Neural crest cell (in vitro differentiated cells): ENCODE results near the gene PLD4. TPM values are rescaled to one million over a fixed set of nuclear protein-coding genes. Genes with fewer than 3 reads are reported as not detected.

Experiments
- DNase-seq: peaks from one replicate; pipeline ENCODE4 v3.0.0; 2021; ENCODE audit warnings: low read depth, mixed read lengths, low spot score
- H3K27ac Mint-ChIP-seq: one replicate; pipeline ENCODE4 v1.8.0; 2021; ENCODE audit warnings: mild to moderate bottlenecking, mixed read lengths; ENCODE audit not compliant: unreplicated experiment
- H3K27me3 Mint-ChIP-seq: 2 replicates; pipeline ENCODE4 v1.8.0; 2021; ENCODE audit warnings: low read depth, mild to moderate bottlenecking, mixed read lengths
- H3K36me3 Mint-ChIP-seq: 2 replicates; pipeline ENCODE4 v1.8.0; 2021; ENCODE audit warnings: low read depth, mild to moderate bottlenecking, mixed read lengths
- H3K4me1 Mint-ChIP-seq: 2 replicates; pipeline ENCODE4 v1.8.0; 2021; ENCODE audit warnings: mixed read lengths
- H3K4me3 Mint-ChIP-seq: one replicate; pipeline ENCODE4 v1.8.0; 2021; ENCODE audit warnings: mild to moderate bottlenecking, mixed read lengths
- H3K9me3 Mint-ChIP-seq: 2 replicates; pipeline ENCODE4 v1.8.0; 2021; ENCODE audit warnings: mixed read lengths
- total RNA-seq: library from RNA; stranded (reverse); gene quantifications from 2 replicates; pipeline ENCODE4 v1.2.1, GENCODE V29; 2021
- TF ChIP-seq, protein P1 (sequence below): fragments of 200-600 bp; sonication (generic); conservative IDR thresholded peaks from 2 replicates; pipeline ENCODE4 v1.5.0; 2021; ENCODE audit warnings: antibody characterized with exemption, mild to moderate bottlenecking

Gene PLD4
- total RNA-seq, 1 donor from 2014 or later = 0.02 TPM

DNA sequence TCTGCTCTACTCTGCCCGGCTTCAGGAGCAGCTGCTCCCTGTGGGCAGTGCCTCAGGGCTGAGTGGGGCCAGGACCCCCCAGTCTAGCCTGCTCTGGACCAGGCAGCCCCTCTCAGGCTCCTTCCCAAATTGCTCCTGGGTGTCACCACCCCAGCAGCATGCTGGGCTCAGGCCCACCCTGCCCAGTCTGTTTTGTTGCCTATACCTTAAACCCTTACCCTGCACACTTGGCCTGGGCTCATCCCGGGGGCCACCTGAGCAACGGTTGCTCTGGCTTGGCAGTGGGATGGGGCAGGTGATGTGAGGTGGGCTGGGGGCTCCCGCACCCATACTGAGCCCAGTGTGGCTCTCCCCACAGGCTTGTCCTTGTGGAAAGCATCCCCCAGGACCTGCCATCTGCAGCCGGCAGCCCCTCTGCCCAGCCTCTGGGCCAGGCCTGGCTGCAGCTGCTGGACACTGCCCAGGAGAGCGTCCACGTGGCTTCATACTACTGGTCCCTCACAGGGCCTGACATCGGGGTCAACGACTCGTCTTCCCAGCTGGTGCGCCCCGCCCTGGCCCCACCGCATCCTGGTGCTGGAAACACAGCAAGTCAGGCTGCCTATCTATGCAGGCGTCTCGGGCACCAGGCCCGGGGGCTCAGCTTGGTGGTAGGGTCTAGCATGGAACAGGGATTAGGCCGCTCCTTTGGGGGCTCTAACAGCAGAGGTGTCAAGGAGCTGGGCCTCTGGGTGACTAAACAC is 3.9 kb downstream of the PLD4 start:
- Mint-ChIP-seq H3K36me3 (no peaks in the 10 kb centered on the region), H3K27me3 (peaks cover 33% of the 10 kb centered on the region), H3K4me1 (no peaks in the 10 kb centered on the region), H3K27ac (no peak overlapping the region), H3K4me3 (no peak overlapping the region), H3K9me3 (no peaks in the 10 kb centered on the region)
- TF ChIP-seq, protein P1, sequence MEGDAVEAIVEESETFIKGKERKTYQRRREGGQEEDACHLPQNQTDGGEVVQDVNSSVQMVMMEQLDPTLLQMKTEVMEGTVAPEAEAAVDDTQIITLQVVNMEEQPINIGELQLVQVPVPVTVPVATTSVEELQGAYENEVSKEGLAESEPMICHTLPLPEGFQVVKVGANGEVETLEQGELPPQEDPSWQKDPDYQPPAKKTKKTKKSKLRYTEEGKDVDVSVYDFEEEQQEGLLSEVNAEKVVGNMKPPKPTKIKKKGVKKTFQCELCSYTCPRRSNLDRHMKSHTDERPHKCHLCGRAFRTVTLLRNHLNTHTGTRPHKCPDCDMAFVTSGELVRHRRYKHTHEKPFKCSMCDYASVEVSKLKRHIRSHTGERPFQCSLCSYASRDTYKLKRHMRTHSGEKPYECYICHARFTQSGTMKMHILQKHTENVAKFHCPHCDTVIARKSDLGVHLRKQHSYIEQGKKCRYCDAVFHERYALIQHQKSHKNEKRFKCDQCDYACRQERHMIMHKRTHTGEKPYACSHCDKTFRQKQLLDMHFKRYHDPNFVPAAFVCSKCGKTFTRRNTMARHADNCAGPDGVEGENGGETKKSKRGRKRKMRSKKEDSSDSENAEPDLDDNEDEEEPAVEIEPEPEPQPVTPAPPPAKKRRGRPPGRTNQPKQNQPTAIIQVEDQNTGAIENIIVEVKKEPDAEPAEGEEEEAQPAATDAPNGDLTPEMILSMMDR = no peak
- DNase-seq = no peak

DNA sequence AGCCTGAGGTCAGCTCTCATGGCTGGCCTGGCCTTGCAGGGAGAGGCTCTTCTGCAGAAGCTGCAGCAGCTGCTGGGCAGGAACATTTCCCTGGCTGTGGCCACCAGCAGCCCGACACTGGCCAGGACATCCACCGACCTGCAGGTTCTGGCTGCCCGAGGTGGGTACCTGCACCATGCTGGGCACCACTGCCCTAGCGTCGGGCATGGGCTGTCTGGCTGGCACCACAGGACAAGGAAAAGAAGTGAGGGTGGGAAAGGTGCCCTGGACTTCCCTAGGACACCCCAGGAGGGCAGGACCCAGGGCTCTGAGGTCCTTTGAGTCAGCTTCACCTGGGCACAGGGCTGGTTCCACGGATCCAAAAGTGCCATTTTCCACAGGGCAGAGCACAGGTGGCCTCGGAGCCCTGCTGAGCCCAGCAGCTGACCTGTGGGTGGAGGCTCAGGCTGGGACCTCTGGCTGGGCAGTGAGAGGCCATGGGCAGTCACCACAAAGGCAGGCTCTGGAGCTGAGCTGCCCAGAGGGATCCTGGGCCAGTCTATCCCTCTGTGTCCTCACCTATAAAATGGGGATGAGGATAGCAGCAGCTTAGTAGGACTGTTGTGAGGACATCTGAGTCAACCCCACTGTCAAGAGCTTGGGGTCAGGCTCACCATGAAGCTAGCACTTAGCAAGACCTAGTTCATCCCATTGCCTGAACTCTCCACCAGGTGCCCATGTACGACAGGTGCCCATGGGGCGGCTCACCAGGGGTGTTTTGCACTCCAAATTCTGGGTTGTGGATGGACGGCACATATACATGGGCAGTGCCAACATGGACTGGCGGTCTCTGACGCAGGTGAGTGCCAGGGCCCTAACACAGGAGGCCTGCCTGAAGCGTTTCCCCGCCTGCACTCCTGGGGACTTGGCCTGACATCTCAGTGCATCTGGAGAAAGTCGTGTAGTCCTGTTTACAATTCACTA is 4.9 kb downstream of the PLD4 start:
- no peaks in the 10 kb centered on the region for H3K36me3 Mint-ChIP-seq
- H3K4me1 Mint-ChIP-seq = peaks cover 1% of the 10 kb centered on the region
- peaks cover 39% of the 10 kb centered on the region for H3K27me3 Mint-ChIP-seq
- H3K4me3 Mint-ChIP-seq = no peak overlapping the region
- no peak for DNase-seq
- no peak overlapping the region for H3K27ac Mint-ChIP-seq
- TF ChIP-seq, protein P1 = no peak
- H3K9me3 Mint-ChIP-seq = no peaks in the 10 kb centered on the region

DNA sequence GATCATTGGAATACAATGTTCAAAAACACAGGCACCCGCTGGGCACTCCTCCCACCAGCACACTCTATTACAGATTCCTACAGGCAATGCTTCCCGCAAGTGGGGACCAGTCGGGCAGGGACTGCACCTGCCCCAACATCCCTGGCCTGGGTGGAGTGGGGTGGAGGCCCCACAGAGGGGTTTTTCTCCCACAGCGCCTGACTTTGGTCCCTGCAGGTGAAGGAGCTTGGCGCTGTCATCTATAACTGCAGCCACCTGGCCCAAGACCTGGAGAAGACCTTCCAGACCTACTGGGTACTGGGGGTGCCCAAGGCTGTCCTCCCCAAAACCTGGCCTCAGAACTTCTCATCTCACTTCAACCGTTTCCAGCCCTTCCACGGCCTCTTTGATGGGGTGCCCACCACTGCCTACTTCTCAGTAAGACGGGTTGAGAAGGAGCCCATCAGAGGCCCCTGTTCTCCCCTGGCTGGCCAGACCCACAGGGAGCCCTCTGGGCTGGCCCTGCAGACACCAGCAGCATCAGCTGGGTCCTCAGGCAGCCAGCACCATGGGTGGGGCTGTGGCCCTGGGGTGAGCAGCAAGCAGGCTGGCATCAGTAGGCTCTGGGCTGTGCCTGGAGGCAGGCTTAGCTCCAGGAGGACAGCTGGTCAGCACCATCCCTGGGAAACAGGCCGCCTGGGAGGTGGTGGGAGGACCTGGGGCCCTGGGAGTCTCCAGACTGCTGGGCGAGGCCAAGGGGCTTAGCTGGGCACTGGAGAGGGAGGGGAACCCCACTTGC is 6.0 kb downstream of the PLD4 start:
- Mint-ChIP-seq H3K4me1 (peaks cover 3% of the 10 kb centered on the region), H3K36me3 (no peaks in the 10 kb centered on the region), H3K9me3 (no peaks in the 10 kb centered on the region), H3K27ac (no peak overlapping the region), H3K4me3 (no peak overlapping the region), H3K27me3 (peaks cover 51% of the 10 kb centered on the region)
- TF ChIP-seq, protein P1 = no peak
- DNase-seq = no peak

DNA sequence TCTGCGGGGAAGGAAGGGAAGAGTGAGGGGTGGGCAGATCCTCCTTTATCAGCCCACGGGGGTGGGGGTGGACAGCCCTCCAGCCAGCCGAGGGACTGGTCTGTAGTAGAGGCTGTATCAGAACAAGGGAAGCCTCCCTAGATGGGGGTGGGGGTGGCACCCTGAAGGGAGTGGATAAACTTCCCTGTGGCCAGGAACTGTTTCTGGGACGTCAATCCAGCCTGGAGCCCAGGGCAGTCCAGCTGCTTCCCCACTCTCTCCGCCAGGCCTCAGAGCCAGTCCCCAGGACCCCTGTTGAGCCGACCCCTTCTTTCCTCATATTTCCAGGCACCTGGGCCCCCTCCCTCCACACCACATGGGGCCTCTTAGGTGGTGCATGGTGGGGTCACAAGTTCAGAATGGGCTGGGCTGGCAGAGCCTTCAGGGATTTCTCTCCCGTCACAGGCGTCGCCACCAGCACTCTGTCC is 6.7 kb downstream of the PLD4 start:
- Mint-ChIP-seq H3K36me3 (no peaks in the 10 kb centered on the region), H3K27me3 (peaks cover 53% of the 10 kb centered on the region)
- TF ChIP-seq, protein P1 = no peak

More for the DNA sequence above, 6.7 kb downstream of the PLD4 start:
- H3K4me3 Mint-ChIP-seq = no peak overlapping the region
- H3K27ac Mint-ChIP-seq = no peak overlapping the region
- no peaks in the 10 kb centered on the region for H3K9me3 Mint-ChIP-seq
- peaks cover 3% of the 10 kb centered on the region for H3K4me1 Mint-ChIP-seq
- no peak for DNase-seq
